LHCN-M2 (cell line): ENCODE measurements around the gene MGAT5B. TPM values are rescaled to one million over a fixed set of nuclear protein-coding genes. Genes with fewer than 3 reads are reported as not detected.
A peak's percentile ranks its signal among the peaks of the same experiment; 100 is the strongest.
"Not testable (repeated sequence)": the region's sequence is repeated elsewhere in the genome, so short reads cannot be mapped to it uniquely, and the experiment has no call there.

Experiments
- DNase-seq: peaks from one replicate; pipeline ENCODE4 v3.0.0-alpha.2; 2012; ENCODE audit warnings: low read depth
- polyA plus RNA-seq: library from polyadenylated mRNA; unstranded; fragments of >200 nt; gene quantifications from one replicate; pipeline ENCODE4 v1.2.1, GENCODE V29; 2012; ENCODE audit warnings: missing spikeins
- total RNA-seq: library from RNA; depleted of rRNA; stranded (reverse); fragments of >200 nt; gene quantifications from 2 replicates; pipeline ENCODE4 v1.2.3, GENCODE V29; 2014; rRNA removed

Gene MGAT5B, protein sequence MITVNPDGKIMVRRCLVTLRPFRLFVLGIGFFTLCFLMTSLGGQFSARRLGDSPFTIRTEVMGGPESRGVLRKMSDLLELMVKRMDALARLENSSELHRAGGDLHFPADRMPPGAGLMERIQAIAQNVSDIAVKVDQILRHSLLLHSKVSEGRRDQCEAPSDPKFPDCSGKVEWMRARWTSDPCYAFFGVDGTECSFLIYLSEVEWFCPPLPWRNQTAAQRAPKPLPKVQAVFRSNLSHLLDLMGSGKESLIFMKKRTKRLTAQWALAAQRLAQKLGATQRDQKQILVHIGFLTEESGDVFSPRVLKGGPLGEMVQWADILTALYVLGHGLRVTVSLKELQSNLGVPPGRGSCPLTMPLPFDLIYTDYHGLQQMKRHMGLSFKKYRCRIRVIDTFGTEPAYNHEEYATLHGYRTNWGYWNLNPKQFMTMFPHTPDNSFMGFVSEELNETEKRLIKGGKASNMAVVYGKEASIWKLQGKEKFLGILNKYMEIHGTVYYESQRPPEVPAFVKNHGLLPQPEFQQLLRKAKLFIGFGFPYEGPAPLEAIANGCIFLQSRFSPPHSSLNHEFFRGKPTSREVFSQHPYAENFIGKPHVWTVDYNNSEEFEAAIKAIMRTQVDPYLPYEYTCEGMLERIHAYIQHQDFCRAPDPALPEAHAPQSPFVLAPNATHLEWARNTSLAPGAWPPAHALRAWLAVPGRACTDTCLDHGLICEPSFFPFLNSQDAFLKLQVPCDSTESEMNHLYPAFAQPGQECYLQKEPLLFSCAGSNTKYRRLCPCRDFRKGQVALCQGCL
- 0.06 and 0.23 TPM in 2 replicates for total RNA-seq
- polyA plus RNA-seq = 0.16 TPM

DNA sequence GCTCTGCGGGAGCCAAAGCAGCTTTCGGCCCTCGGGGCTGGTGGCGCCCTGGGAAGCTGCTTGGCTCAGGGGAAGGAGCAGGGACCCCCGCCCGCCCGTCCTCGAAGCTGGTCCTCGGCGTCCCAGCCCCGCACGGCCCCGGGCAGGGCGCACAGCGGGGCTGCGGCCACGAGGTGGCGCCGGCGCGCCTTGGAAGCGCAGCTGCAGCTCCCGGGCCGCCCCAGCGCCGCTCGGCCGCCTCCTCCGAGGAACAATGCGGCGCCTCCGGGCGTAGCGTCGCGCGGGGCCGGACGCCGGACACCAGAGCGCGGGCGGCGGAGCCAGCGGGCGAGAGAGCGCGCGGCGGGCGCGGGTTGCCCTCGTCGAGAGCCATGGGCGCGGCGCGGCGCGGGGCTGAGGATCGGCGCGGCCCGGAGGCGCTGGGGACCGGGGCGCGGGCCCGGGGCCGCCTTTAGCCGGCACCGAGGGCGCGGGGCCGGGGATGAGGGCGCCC is at the start of gene MGAT5B:
MGAT5B (plus strand) TSS at position 229 of the 493 bp plus-strand sequence. CDS start 626 bp downstream, outside the sequence.
- DNase-seq = peak; percentile 49

DNA sequence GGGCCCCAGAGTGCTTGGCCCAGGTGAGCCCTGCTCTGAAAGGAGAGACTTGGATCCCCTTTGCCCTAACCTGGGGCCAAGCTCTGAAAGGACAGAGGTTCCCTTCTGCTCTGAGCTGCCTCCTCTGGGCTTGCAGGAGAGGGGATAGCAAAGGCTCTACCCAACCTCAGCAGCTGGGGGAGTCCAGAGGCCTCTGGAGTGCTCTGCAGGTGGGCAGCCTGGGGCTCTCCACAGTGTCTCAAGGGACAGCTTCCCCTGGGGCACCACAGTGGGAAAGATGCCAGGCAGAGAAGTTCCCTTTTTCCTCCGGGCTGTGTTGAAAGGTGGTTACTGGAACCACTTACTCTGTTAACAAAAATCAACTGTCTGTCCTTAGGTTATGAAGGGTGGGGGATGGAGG is 48.2 kb upstream of the MGAT5B start:
- no peak for DNase-seq

GRCh38 chr17:76820561-76820960 is 47.6 kb upstream of the MGAT5B start:
- no peak for DNase-seq

DNA sequence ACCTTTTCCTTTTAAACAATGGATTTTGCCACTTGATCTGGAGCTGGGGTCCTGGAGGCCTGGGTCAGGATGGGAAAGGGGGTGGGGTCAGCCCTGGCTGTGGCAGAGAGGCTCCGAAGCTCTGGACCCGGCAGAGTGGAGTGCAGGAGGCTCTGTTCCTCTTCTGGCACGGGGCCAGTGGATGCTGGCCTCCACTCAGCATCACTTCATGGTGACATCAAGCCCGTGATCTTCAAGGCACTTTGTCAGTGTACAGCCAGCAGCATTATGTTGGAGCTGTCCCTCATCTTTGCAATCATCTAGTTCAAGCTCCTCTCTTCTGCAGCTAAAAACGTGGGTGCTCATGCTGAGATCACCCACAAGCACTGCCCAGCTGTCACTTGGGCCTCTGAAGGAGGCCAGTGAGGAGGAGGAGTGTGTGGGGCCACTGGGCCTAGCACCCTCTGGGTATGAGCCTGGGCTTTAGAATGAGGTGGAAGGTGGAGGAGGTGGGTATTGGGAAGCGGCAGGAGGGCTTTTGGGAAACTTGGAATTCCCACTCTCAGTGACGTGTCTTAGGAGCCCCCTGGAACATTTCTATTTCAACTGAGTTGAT is 45.9 kb upstream of the MGAT5B start:
- DNase-seq = no peak

- DNase-seq = no peak
Observed at GRCh38 chr17:76824093-76824492, 44.1 kb upstream of the MGAT5B start.

- no peak for DNase-seq
Observed at GRCh38 chr17:76826330-76827068, 41.7 kb upstream of the MGAT5B start.

DNA sequence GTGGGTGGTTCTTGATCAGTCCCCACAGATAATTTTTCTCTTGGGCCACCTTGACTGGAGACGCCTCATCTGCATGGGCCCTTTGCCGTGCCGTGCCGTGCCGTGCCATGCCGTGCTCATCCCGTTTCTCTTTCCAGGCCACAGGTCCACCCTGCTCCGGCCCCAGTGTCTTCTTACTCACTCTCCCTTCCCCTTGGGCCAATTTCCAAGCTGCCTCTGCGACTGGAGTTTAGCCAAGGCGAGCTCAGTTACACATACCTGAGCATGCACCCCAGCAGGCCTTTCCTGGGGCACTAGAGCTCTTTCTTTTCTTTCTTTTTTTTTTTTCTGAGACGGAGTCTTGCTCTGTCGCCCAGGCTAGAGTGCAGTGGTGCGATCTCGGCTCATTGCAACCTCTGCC is 40.5 kb upstream of the MGAT5B start:
- DNase-seq = no peak

- no peak for DNase-seq
Observed at GRCh38 chr17:76830987-76831715, 37.1 kb upstream of the MGAT5B start.

DNA sequence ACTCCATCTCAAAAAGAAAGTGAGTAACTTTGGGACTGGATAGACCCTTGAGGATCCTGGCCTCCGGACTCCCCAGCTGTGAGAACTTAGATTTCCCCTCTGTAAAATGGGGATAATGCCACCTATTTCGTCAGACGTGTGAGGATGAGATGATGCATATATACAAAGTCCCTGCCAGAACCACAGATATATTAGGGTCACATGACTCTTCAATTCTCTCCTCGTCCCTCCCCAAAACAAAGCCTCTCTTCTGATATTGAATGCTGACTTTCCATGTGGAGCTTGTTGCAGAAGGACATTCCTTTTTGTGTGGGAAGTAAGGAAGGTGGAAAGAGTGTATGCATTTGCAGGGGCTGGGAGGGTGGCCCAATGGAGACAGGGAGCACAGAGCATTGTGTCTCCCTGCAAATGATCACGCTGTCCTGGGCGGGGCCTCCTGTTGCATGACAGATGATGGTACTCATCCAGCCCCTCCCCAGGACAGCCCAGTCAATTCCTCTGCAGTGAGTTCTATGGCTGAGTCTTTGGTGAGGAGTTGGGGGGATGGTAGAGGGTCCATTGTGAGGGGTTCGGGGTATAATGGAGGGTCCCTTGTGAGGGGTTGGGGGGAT is 35.1 kb upstream of the MGAT5B start:
- no peak for DNase-seq

DNA sequence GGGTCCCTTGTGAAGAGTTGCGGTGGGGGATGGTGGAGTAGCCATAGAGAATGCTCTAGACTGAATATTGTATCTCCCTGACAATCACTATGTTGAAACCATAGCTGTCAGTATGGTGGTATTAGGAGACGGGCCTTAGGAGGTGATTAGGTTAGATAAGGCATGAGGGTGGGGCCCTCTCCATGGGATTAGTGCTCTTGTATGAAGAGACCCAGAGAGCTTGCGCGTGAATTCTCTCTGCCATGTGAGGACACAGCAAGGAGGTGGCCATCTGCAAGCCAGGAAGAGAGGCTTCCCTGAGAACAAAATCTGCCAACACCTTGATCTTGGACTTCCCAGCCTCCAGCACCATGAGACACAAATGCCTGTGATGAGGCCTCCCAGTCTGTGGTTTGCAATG is 34.5 kb upstream of the MGAT5B start:
- no peak for DNase-seq

- DNase-seq = no peak
Observed at GRCh38 chr17:76834870-76835269, 33.3 kb upstream of the MGAT5B start.

GRCh38 chr17:76840443-76840767 is 27.8 kb upstream of the MGAT5B start:
- no peak for DNase-seq

GRCh38 chr17:76840884-76841775 is 27.1 kb upstream of the MGAT5B start:
- no peak for DNase-seq

DNA sequence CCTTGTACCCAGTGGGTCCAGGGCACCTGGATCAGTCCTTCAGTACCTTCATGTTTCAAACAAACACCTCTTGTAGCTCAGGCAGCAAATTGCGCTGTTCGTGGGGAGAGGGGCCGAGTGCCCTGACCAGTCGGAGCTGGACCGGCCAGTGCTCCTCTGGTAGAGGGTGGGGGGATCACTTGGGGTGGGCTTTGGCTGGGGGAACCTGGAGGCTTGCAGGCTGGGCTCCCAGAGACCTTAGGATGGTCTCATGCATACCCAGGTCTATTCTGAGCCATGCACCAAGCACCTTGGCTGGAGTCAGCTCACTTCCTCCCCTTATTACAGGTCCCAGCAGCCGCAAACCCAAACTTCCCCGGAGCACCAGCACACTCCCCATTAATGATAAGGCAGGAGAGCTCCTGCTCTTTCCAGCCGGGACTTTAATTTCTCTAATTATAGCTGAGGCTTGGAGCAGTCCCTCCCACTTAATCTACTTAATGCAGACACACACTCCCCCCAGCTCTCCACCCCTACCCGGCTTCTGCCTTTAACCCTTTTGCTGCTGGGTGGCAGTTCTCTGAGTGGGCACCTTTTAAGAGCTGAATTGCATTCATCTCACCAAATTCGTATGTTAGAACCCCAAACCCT is 26.3 kb upstream of the MGAT5B start:
- no peak for DNase-seq

- DNase-seq = not testable (repeated sequence)
Observed at GRCh38 chr17:76843068-76843467, 25.1 kb upstream of the MGAT5B start.

- DNase-seq = peak; percentile 9
Observed at GRCh38 chr17:76843703-76844484, 24.3 kb upstream of the MGAT5B start.

- DNase-seq = no peak
Observed at GRCh38 chr17:76844485-76844829, 23.7 kb upstream of the MGAT5B start.

DNA sequence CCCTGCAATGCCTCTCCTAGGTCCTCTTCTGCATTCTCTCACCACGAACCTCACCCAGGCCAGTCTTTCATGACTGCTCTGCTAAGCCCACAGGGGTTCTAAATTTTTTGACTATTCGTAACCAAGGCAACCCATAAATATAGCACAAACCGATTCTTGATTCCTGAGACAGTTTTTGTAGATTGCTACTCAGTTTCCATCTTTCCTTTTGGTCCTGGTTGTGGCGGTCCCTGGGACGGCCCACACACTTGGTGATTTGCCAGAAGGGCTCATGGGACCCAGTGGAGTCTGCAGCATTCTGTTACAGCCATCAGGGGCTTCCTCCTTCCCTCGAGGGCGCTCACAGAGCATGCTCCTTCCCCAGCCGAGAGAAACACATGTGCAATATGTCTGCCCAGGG is 23.4 kb upstream of the MGAT5B start:
- DNase-seq = no peak
